Sigmoid colon (tissue), 7 donors: ENCODE results near the gene SDE2. TPM values are rescaled to one million over a fixed set of nuclear protein-coding genes. Genes with fewer than 3 reads are reported as not detected.

ENCODE experiments used
- DNase-seq: peaks from one replicate; pipeline ENCODE4 v3.0.0-alpha.2; 2019
- H3K27ac ChIP-seq, 4 donors: fragments of 200-600 bp; sonication (generic); one replicate each; pipeline ENCODE4 v1.5.1; 2016 to 2019; ENCODE audit warnings: mild to moderate bottlenecking in 1 of 4
- H3K27me3 ChIP-seq, 3 donors: fragments of 200-600 bp; sonication (generic); one replicate each; pipeline ENCODE4 v1.5.1; 2019; ENCODE audit warnings: mild to moderate bottlenecking in 1 of 3
- H3K36me3 ChIP-seq, 4 donors: fragments of 200-600 bp; sonication (generic); one replicate each; pipeline ENCODE4 v1.5.1; 2016 to 2019
- H3K4me1 ChIP-seq, 4 donors: fragments of 200-600 bp; sonication (generic); one replicate each; pipeline ENCODE4 v1.5.1; 2017 to 2019
- H3K4me3 ChIP-seq, 4 donors: fragments of 200-600 bp; sonication (generic); one replicate each; pipeline ENCODE4 v1.5.1; 2017 to 2019; ENCODE audit warnings: mild to moderate bottlenecking in 2 of 4, moderate library complexity in 1 of 4
- H3K9me3 ChIP-seq, 4 donors: fragments of 200-600 bp in 3 of 4; sonication (generic) in 3 of 4; one replicate each; pipeline versions ENCODE4 v1.5.1 to v1.6.1; 2013 to 2019
- EP300 ChIP-seq, 4 donors: sonication (generic); formaldehyde crosslinking; IDR thresholded peaks; one replicate each; pipeline ENCODE4 v1.6.1; 2017; ENCODE audit warnings: antibody characterized with exemption in 4 of 4
- POLR2A ChIP-seq, 2 donors: fragments of 450-650 bp; IDR thresholded peaks; one replicate each; pipeline ENCODE4 v1.6.1; 2016; ENCODE audit warnings: antibody characterized with exemption in 2 of 2, mild to moderate bottlenecking in 2 of 2, moderate library complexity in 2 of 2
- POLR2AphosphoS5 ChIP-seq, 4 donors: sonication (generic); formaldehyde crosslinking; IDR thresholded peaks; one replicate each; pipeline ENCODE4 v1.6.1; 2017; ENCODE audit warnings: antibody characterized with exemption in 4 of 4
- WGBS, 2 donors: extraction: QIAGEN DNeasy Blood & Tissue Kit; methylation state at CpG; one replicate each; pipeline ENCODE4 v1.1.7; 2013; 5-methylcytosine and 5-hydroxymethylcytosine counted together
- intact Hi-C: fragments of 100-400 bp; cut with DNase I; formaldehyde crosslinking; loops from one replicate; pipeline ENCODE4 v1.15.1; 2023
- polyA plus RNA-seq, 3 donors: library from polyadenylated mRNA; stranded (reverse); fragments of 200-250 nt; gene quantifications; one replicate each; pipeline ENCODE4 v1.2.3, GENCODE V29; 2013
- total RNA-seq, 4 donors: library from RNA; depleted of rRNA; stranded (reverse); fragments of >200 nt; gene quantifications; one replicate each; pipeline ENCODE4 v1.1.0, GENCODE V29; 2016
- TF ChIP-seq, protein P1 (sequence below), 4 experiments: fragments of 450-650 bp in 3 of 4; fragments of 200-600 bp in 1 of 4; IDR thresholded peaks; one replicate each; pipeline ENCODE4 v1.5.1; 2016 to 2019; ENCODE audit warnings: antibody characterized with exemption in 4 of 4, mild to moderate bottlenecking in 3 of 4, moderate library complexity in 2 of 4
- donor health status: healthy with polysubstance abuse.
- donor health status: Bipolar disorder and iron deficiency.
- donor health status: healthy.

Gene SDE2
- total and polyA plus RNA-seq, 7 donors, result 9.0 to 21.9 (median 12.7) TPM

DNA sequence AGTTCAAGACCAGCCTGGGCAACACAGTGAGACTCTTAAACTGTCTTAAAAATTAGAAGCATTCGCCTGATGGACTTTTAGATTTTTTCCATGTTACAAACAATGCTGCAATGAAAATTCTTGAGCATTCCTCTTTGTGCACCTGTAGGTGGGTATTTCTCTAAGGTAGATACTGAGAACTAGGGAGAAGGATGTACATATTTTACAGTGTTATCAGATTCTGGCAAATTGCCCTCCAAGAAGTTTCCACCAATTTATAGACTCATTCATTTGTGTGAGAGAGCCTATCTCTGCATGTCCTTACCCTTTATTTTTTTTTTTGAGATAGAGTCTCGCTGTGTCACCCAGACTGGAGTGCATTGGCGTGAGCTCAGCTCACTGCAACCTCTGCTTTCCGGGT is 45.8 kb downstream of the SDE2 start:
- Histone ChIP-seq H3K9me3 (no peaks in the 10 kb centered on the region), H3K27me3 (no peaks in the 10 kb centered on the region), H3K27ac (no peak overlapping the region), H3K4me1 (no peaks in the 10 kb centered on the region), H3K4me3 (no peak overlapping the region), H3K36me3 (no peaks in the 10 kb centered on the region)
- 93 to 95% methylated on average over 4 of the region's 4 CpGs for WGBS, 2 donors
- intact Hi-C loops, result no loop called here
- no peak for TF ChIP-seq EP300 (IDR thresholded peaks at IDR 0.05)
- no peak for DNase-seq

DNA sequence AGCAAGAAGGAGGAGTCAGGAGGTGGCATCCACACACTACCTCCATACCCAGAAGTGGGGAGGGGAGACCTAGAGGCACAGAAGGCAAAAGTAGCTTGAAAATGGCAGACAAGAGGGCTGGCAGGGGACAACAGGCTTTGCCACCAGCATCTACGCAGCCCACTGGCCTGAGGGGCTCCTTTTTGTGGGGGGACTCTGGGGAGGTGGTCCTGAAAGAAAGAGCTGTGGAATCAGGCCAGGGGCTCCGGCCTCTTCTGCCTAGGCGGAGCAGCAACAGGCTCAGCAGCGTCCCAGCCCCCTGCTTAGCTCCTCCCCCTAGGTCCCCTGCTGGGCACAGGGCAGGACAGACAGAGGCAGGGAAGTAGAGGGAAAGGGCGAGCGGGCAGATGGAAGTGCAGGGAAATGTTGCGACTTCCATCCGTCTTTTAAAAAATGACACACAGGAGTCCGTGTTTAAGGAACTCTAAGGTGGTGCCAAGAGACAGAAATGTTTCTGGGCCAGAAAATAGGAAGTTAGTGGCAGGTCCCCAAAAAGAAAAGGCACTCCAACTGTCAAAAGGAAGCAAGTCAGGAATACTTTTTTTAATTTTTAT is 48.1 kb downstream of the SDE2 start:
- Histone ChIP-seq H3K27me3 (no peaks in the 10 kb centered on the region), H3K4me3 (no peak overlapping the region), H3K36me3 (no peaks in the 10 kb centered on the region), H3K9me3 (no peaks in the 10 kb centered on the region), H3K27ac (no peak overlapping the region), H3K4me1 (no peaks in the 10 kb centered on the region)
- TF ChIP-seq EP300 (IDR thresholded peaks at IDR 0.05), result no peak
- TF ChIP-seq POLR2AphosphoS5 (IDR thresholded peaks at IDR 0.05), result no peak
- TF ChIP-seq, protein P1, sequence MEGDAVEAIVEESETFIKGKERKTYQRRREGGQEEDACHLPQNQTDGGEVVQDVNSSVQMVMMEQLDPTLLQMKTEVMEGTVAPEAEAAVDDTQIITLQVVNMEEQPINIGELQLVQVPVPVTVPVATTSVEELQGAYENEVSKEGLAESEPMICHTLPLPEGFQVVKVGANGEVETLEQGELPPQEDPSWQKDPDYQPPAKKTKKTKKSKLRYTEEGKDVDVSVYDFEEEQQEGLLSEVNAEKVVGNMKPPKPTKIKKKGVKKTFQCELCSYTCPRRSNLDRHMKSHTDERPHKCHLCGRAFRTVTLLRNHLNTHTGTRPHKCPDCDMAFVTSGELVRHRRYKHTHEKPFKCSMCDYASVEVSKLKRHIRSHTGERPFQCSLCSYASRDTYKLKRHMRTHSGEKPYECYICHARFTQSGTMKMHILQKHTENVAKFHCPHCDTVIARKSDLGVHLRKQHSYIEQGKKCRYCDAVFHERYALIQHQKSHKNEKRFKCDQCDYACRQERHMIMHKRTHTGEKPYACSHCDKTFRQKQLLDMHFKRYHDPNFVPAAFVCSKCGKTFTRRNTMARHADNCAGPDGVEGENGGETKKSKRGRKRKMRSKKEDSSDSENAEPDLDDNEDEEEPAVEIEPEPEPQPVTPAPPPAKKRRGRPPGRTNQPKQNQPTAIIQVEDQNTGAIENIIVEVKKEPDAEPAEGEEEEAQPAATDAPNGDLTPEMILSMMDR (IDR thresholded peaks at IDR 0.05), result no peak
- TF ChIP-seq POLR2A (IDR thresholded peaks at IDR 0.05), result no peak
- intact Hi-C loops, result no loop called here
- 60 to 81% methylated on average over 9 of the region's 9 CpGs for WGBS, 2 donors
- no peak for DNase-seq

DNA sequence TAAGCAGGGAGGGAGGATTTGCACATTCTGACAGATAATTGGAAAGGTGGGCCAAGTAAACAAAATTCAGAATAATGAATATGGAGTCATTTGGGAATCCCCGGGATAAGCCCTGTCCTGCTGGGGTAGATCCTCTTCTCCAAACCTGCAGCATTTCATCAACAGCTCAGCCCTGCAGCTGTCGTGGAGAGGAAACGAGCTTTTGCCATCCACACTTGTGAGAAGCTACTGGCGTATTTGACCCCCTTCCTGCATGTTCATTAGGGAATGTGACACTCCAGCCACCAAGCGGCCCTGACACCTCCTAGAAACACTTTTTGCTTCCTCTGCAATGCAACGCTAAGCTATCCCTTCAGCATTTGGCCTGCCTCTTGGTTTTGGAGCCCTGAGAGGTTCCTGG is 50.1 kb downstream of the SDE2 start:
- no peaks in the 10 kb centered on the region for H3K9me3 ChIP-seq
- no peak overlapping the region for H3K4me3 ChIP-seq
- WGBS, 2 donors, result 70 to 84% methylated on average over 6 of the region's 6 CpGs
- no peak overlapping the region for H3K27ac ChIP-seq
- no peaks in the 10 kb centered on the region for H3K27me3 ChIP-seq
- TF ChIP-seq, protein P1 (IDR thresholded peaks at IDR 0.05), result no peak
- no peak for TF ChIP-seq POLR2A (IDR thresholded peaks at IDR 0.05)
- TF ChIP-seq EP300 (IDR thresholded peaks at IDR 0.05), result no peak
- no peak for TF ChIP-seq POLR2AphosphoS5 (IDR thresholded peaks at IDR 0.05)
- H3K36me3 ChIP-seq, result no peaks in the 10 kb centered on the region
- DNase-seq, result no peak
- no peaks in the 10 kb centered on the region for H3K4me1 ChIP-seq
- intact Hi-C loops, result no loop called here

DNA sequence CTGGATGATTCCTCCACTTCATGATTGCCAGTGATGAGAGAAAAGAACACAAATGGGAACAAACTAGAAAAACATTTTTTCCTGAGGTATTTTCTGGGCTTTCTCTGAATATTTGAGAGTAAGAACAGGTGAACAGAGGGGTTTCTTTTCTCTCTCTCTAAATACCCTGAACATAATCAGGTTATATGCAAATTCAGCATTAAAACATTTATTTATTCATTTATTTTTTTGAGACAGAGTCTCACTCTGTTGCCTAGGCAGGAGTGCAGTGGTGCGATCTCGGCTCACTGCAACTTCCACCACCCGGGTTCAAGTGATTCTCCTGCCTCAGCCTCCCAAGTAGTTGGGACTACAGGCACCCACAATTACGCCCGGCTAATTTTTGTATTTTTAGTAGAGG is 52.3 kb downstream of the SDE2 start:
- DNase-seq, result no peak
- H3K4me3 ChIP-seq, result no peak overlapping the region
- H3K27ac ChIP-seq, result no peak overlapping the region
- no peaks in the 10 kb centered on the region for H3K36me3 ChIP-seq
- peaks cover 0 to 6% (median 3%) of the 10 kb centered on the region in 4 donors for H3K4me1 ChIP-seq
- no peaks in the 10 kb centered on the region for H3K27me3 ChIP-seq
- 94 to 96% methylated on average over 5 of the region's 5 CpGs for WGBS, 2 donors
- H3K9me3 ChIP-seq, result no peaks in the 10 kb centered on the region
- TF ChIP-seq, protein P1 (IDR thresholded peaks at IDR 0.05), result no peak
- TF ChIP-seq POLR2AphosphoS5 (IDR thresholded peaks at IDR 0.05) (no peak), POLR2A (IDR thresholded peaks at IDR 0.05) (no peak), EP300 (IDR thresholded peaks at IDR 0.05) (no peak)
- intact Hi-C loops, result no loop called here

DNA sequence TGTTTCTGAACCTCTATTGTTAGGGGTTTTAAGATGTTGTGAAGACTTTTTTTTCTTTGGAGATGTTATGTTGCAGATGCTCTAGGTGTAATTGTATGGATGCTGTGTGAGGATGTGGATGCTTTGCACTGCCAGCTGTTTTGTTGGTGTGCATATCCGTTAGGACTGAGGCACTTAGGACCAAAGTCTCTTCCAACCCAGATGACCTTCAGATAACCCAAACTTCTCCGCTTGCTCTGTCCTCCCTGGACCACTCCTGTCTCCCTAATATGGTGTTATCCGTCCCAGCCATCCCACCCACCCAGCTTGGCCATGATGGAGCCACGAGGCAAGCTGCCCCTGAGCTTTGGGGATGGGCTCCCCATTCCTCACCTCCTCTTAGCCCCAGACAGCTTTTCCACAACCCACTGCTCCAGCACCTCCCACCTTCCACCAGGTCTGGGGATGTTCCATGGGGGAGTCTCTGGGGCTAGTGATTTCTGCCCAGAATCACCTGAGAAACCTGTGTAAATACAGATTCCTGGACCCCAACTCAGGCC is 53.0 kb downstream of the SDE2 start:
- H3K4me3 ChIP-seq, result no peak overlapping the region
- no peak overlapping the region for H3K27ac ChIP-seq
- DNase-seq, result no peak
- H3K4me1 ChIP-seq, result peaks cover 0 to 12% (median 9%) of the 10 kb centered on the region in 4 donors
- TF ChIP-seq EP300 (IDR thresholded peaks at IDR 0.05) (no peak), POLR2A (IDR thresholded peaks at IDR 0.05) (no peak), POLR2AphosphoS5 (IDR thresholded peaks at IDR 0.05) (no peak)
- TF ChIP-seq, protein P1 (IDR thresholded peaks at IDR 0.05), result no peak
- H3K27me3 ChIP-seq, result no peaks in the 10 kb centered on the region
- no peaks in the 10 kb centered on the region for H3K9me3 ChIP-seq
- no peaks in the 10 kb centered on the region for H3K36me3 ChIP-seq
- 75 to 84% methylated on average over 4 of the region's 4 CpGs for whole genome bisulfite sequencing, 2 donors
- intact Hi-C loops, result no loop called here
